ENCODE results near the gene TTC31.

Gene TTC31

DNA sequence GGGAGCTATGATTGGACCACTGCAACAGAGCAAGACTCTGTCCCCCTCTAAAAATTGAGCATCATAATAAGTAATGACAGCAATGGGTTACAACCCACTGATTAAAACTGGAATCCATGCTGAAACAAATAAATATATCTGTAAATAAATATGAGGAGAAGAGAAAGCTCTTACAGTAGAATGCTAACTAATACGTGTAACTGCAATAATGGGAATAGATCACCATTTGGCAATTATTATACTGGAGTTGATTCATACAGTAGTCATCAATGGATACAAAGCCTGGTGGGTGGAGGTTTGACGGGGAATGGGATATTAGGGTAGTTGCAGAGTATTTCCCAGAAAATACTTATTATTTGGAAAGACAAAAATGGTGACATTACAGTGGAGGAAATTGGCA is 34.1 kb upstream of the TTC31 start:
- Histone ChIP-seq H3K9me3 (ENCODE audit: severe bottlenecking) (no peaks in the 10 kb centered on the region), H3K27me3 (ENCODE audit: insufficient read depth, poor library complexity, severe bottlenecking) (no peaks in the 10 kb centered on the region), H3K4me1 (ENCODE audit: insufficient read depth, poor library complexity, severe bottlenecking) (peaks cover 6% of the 10 kb centered on the region), H3K36me3 (ENCODE audit: low read depth) (no peaks in the 10 kb centered on the region), H3K4me3 (ENCODE audit: severe bottlenecking) (no peak overlapping the region), H3K27ac (ENCODE audit: poor library complexity, severe bottlenecking) (no peak overlapping the region)
- no peak for DNase-seq (ENCODE audit: low spot score)
- ATAC-seq (ENCODE audit: low read depth), result peak; percentile 55
- no peak for TF ChIP-seq CTCF (IDR thresholded peaks at IDR 0.05; ENCODE audit: poor library complexity, severe bottlenecking)

DNA sequence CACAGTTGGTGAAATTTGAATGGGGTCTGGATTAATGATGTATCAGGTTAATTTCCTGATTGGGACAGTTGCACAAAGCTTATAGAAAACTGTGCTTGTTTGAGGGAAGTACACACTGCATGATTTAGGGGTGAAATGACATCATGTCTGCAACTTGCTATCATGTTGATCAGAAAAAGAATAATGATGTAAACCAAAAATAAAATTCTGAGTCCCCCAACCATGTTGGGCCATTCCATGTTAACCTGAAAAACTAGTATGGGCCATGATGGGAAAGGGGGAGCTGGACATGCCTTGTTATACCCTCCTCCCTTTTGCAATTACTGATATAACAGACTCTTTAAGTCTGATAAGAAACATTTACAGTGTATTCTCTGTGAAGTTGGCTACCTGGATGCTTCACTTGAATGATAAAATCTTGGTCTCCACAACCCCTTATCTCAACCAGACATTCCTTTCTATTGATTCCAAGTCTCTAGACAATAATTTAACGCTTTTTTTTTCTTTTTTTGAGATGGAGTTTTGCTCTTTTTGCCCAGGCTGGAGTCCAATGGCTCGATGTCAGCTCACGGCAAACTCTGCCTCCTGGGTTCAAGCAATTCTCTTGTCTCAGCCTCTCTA is 32.2 kb upstream of the TTC31 start:
- peaks cover 3% of the 10 kb centered on the region for H3K4me1 ChIP-seq (ENCODE audit: insufficient read depth, poor library complexity, severe bottlenecking)
- ATAC-seq (ENCODE audit: low read depth), result no peak
- no peaks in the 10 kb centered on the region for H3K36me3 ChIP-seq (ENCODE audit: low read depth)
- no peaks in the 10 kb centered on the region for H3K9me3 ChIP-seq (ENCODE audit: severe bottlenecking)
- TF ChIP-seq CTCF (IDR thresholded peaks at IDR 0.05; ENCODE audit: poor library complexity, severe bottlenecking), result no peak
- H3K4me3 ChIP-seq (ENCODE audit: severe bottlenecking), result no peak overlapping the region
- DNase-seq (ENCODE audit: low spot score), result no peak
- H3K27me3 ChIP-seq (ENCODE audit: insufficient read depth, poor library complexity, severe bottlenecking), result no peaks in the 10 kb centered on the region
- H3K27ac ChIP-seq (ENCODE audit: poor library complexity, severe bottlenecking), result no peak overlapping the region

- peak; percentile 37 for ATAC-seq (ENCODE audit: low read depth)
- Histone ChIP-seq H3K36me3 (ENCODE audit: low read depth) (peaks cover 6% of the 10 kb centered on the region; the same call in 1 of the 2 replicates), H3K4me3 (ENCODE audit: severe bottlenecking) (peak within 1 kb of the TSS; percentile 52), H3K27ac (ENCODE audit: poor library complexity, severe bottlenecking) (no peak within 1 kb of the TSS), H3K27me3 (ENCODE audit: insufficient read depth, poor library complexity, severe bottlenecking) (no peaks in the 10 kb centered on the region), H3K4me1 (ENCODE audit: insufficient read depth, poor library complexity, severe bottlenecking) (peaks cover 12% of the 10 kb centered on the region), H3K9me3 (ENCODE audit: severe bottlenecking) (no peaks in the 10 kb centered on the region)
- TF ChIP-seq CTCF (IDR thresholded peaks at IDR 0.05; ENCODE audit: poor library complexity, severe bottlenecking), result peak; percentile 11
- DNase-seq (ENCODE audit: low spot score), result peak; percentile 88
Observed at GRCh38 chr2:74454654-74455511, 28.0 kb upstream of the TTC31 start, which contains the start of gene INO80B. INO80B (plus strand) TSS chr2:74455087; CDS start chr2:74455117, 30 bp downstream.

DNA sequence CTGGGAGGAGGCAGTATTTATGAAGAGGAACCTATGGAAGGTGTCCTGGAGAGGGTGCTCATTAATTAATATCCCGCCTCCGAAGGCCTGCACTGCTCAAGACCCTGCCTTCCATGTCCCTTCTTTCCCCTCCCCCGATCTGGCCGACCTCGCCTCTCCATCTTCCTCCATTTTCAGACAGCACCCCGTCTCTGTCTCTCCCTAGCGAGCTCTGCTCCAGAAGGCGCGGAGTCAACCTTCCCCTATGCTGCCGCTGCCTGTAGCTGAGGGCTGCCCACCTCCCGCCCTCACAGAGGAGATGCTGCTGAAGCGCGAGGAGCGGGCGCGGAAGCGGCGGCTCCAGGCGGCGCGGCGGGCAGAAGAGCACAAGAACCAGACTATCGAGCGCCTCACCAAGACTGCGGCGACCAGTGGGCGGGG is 25.7 kb upstream of the TTC31 start:
- no peak; the same call in 2 of the 3 replicates for ATAC-seq (ENCODE audit: low read depth)
- no peaks in the 10 kb centered on the region for H3K27me3 ChIP-seq (ENCODE audit: insufficient read depth, poor library complexity, severe bottlenecking)
- no peaks in the 10 kb centered on the region for H3K9me3 ChIP-seq (ENCODE audit: severe bottlenecking)
- H3K36me3 ChIP-seq (ENCODE audit: low read depth), result peaks cover 13% of the 10 kb centered on the region
- no peak for TF ChIP-seq CTCF (IDR thresholded peaks at IDR 0.05; ENCODE audit: poor library complexity, severe bottlenecking)
- H3K27ac ChIP-seq (ENCODE audit: poor library complexity, severe bottlenecking), result peak overlapping the region; percentile 85
- DNase-seq (ENCODE audit: low spot score), result no peak
- H3K4me3 ChIP-seq (ENCODE audit: severe bottlenecking), result peak overlapping the region; percentile 60
- peaks cover 12% of the 10 kb centered on the region for H3K4me1 ChIP-seq (ENCODE audit: insufficient read depth, poor library complexity, severe bottlenecking)
